Measurements from ENCODE around the gene CABLES2. TPM values are rescaled to one million over a fixed set of nuclear protein-coding genes. Genes with fewer than 3 reads are reported as not detected.

CABLES2 gene
- total and polyA plus RNA-seq, 2 of the 4 experiments (the other 2 are of a cell fraction) = 1.4 to 5.1 TPM

DNA sequence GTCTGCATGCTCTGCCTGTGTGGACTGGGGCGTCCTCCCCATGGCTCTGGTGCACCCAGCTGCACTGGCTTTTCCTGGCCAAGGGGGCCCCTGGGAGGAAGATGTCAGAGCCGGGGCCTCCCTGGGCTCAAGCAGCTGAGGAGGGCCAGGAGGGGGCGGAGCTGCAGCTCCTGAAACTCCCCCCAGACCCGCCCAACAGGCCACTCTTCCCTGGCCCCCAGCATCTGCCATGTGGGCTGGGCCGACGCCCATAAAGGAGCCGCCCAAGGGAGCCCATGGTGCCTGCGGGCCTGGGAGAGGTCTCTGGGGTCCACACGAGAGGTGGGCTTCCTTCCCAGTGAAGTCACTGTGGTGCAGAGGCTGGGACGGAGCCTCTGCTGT, 16.2 kb upstream of the CABLES2 start:
- dilution Hi-C loops (cut with HindIII; ENCODE audit: low sequenced_read_pairs, unreplicated experiment) = no loop called here
- BruUV-seq (replicated peaks) = no TSS peak
- TF ChIP-seq RAD21 (IDR thresholded peaks at IDR 0.05; ENCODE audit: low read length) (no peak), RCOR1 (IDR thresholded peaks at IDR 0.05; ENCODE audit: insufficient replicate concordance, low read length) (no peak), MAZ (IDR thresholded peaks at IDR 0.05; ENCODE audit: borderline replicate concordance, low read depth, low read length) (no peak), POLR2A (IDR thresholded peaks at IDR 0.05; ENCODE audit: low read depth, low read length) (no peak), BHLHE40 (IDR thresholded peaks at IDR 0.05; ENCODE audit: low read depth, low read length) (no peak), CHD1 (IDR thresholded peaks at IDR 0.05; ENCODE audit: low read depth, low read length) (no peak), MXI1 (IDR thresholded peaks at IDR 0.05; ENCODE audit: borderline replicate concordance, low read depth, low read length) (no peak), SMC3 (IDR thresholded peaks at IDR 0.05; ENCODE audit: low read depth, low read length) (no peak), MAFK (IDR thresholded peaks at IDR 0.05; ENCODE audit: low read depth, low read length) (no peak), RFX5 (IDR thresholded peaks at IDR 0.05; ENCODE audit: low read depth, low read length) (no peak), CEBPB (IDR thresholded peaks at IDR 0.05; ENCODE audit: low read depth, low read length) (no peak), NFE2L2 (IDR thresholded peaks at IDR 0.05; ENCODE audit: low read depth, low read length) (no peak), FOS (IDR thresholded peaks at IDR 0.05; ENCODE audit: low read depth, low read length) (no peak)
- TF ChIP-seq, protein P1, sequence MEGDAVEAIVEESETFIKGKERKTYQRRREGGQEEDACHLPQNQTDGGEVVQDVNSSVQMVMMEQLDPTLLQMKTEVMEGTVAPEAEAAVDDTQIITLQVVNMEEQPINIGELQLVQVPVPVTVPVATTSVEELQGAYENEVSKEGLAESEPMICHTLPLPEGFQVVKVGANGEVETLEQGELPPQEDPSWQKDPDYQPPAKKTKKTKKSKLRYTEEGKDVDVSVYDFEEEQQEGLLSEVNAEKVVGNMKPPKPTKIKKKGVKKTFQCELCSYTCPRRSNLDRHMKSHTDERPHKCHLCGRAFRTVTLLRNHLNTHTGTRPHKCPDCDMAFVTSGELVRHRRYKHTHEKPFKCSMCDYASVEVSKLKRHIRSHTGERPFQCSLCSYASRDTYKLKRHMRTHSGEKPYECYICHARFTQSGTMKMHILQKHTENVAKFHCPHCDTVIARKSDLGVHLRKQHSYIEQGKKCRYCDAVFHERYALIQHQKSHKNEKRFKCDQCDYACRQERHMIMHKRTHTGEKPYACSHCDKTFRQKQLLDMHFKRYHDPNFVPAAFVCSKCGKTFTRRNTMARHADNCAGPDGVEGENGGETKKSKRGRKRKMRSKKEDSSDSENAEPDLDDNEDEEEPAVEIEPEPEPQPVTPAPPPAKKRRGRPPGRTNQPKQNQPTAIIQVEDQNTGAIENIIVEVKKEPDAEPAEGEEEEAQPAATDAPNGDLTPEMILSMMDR (conservative IDR thresholded peaks at IDR 0.05; ENCODE audit: low read depth, low read length) = no peak
- TF ChIP-seq, protein P2, sequence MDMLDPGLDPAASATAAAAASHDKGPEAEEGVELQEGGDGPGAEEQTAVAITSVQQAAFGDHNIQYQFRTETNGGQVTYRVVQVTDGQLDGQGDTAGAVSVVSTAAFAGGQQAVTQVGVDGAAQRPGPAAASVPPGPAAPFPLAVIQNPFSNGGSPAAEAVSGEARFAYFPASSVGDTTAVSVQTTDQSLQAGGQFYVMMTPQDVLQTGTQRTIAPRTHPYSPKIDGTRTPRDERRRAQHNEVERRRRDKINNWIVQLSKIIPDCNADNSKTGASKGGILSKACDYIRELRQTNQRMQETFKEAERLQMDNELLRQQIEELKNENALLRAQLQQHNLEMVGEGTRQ (IDR thresholded peaks at IDR 0.05; ENCODE audit: low read depth, low read length) = no peak
- TF ChIP-seq, protein P3, sequence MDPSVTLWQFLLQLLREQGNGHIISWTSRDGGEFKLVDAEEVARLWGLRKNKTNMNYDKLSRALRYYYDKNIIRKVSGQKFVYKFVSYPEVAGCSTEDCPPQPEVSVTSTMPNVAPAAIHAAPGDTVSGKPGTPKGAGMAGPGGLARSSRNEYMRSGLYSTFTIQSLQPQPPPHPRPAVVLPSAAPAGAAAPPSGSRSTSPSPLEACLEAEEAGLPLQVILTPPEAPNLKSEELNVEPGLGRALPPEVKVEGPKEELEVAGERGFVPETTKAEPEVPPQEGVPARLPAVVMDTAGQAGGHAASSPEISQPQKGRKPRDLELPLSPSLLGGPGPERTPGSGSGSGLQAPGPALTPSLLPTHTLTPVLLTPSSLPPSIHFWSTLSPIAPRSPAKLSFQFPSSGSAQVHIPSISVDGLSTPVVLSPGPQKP (IDR thresholded peaks at IDR 0.05; ENCODE audit: borderline replicate concordance, low read depth, low read length) = no peak

More for the DNA sequence above, 16.2 kb upstream of the CABLES2 start:
- 80% methylated on average over 4 of the region's 10 CpGs; no CpG with 5 or more reads in 1 of the 2 experiments for WGBS, 2 experiments (ENCODE audit: extremely low coverage in 2 of 2, insufficient read length in 1 of 2)
- H3K4ac ChIP-seq (ENCODE audit: low read depth, low read length) = no peak overlapping the region
- H2AFZ ChIP-seq (replicated peaks; ENCODE audit: low read length, poor library complexity) = no peak overlapping the region
- H2BK120ac ChIP-seq (ENCODE audit: low read depth, low read length) = no peak overlapping the region
- H2BK20ac ChIP-seq (ENCODE audit: low read depth, low read length) = no peak overlapping the region
- no peaks in the 10 kb centered on the region for H3K79me1 ChIP-seq (ENCODE audit: low read depth in 1 of 2, low read length in 2 of 2)
- DNase-seq (no peak), ATAC-seq (ENCODE audit: low read depth) (no peak)
- no peaks in the 10 kb centered on the region; the same call in 1 of the 2 replicates for H4K20me1 ChIP-seq (ENCODE audit: insufficient read depth, low read length)
- no peaks in the 10 kb centered on the region for H3K36me3 ChIP-seq (ENCODE audit: control insufficient read depth, insufficient read depth, low read length)
- no peaks in the 10 kb centered on the region for H3K9me3 ChIP-seq (ENCODE audit: control insufficient read depth, insufficient read depth, low read length)
- no peak overlapping the region for H4K8ac ChIP-seq (ENCODE audit: low read depth in 2 of 2, low read length in 2 of 2)
- intact Hi-C loops (cut with micrococcal nuclease) = no loop called here
- H3K56ac ChIP-seq (ENCODE audit: extremely low read depth, insufficient read depth, low read length) = no peak overlapping the region
- no peak overlapping the region for H3K9ac ChIP-seq (ENCODE audit: low read depth, low read length)
- H2AK5ac ChIP-seq (ENCODE audit: low read depth, low read length) = no peak overlapping the region
- H3K27ac ChIP-seq (ENCODE audit: insufficient read depth, low read length) = no peak overlapping the region
- H3K18ac ChIP-seq (ENCODE audit: low read depth, low read length) = no peak overlapping the region
- H3K9me1 ChIP-seq (ENCODE audit: insufficient read depth, low read length) = peaks cover 6% of the 10 kb centered on the region; the same call in 1 of the 2 replicates
- H2AK9ac ChIP-seq (replicated peaks; ENCODE audit: low read depth, low read length, poor library complexity) = no peak overlapping the region
- no peak overlapping the region for H4K91ac ChIP-seq (ENCODE audit: insufficient read depth, low read depth, low read length)
- no peak overlapping the region for H4K5ac ChIP-seq (ENCODE audit: low read depth, low read length)
- H2BK15ac ChIP-seq (ENCODE audit: low read depth, low read length) = no peak overlapping the region
- H3K4me3 ChIP-seq (ENCODE audit: insufficient read depth, low read depth, low read length) = no peak overlapping the region
- no peak overlapping the region for H2BK5ac ChIP-seq (ENCODE audit: low read depth, low read length, poor library complexity, severe bottlenecking)
- CTCF ChIA-PET = no interaction called here
- H3K23ac ChIP-seq (ENCODE audit: low read depth, low read length) = no peak overlapping the region
- peaks cover 12% of the 10 kb centered on the region; the same call in 1 of the 2 replicates for H3K27me3 ChIP-seq (ENCODE audit: control insufficient read depth, insufficient read depth, low read length)
- no peaks in the 10 kb centered on the region for H3K4me1 ChIP-seq (ENCODE audit: control insufficient read depth, insufficient read depth, low read length)
- POLR2A ChIA-PET (ENCODE audit: unreplicated experiment) = no interaction called here
- in situ Hi-C loops (cut with MboI; ENCODE audit: low sequenced_read_pairs) = no loop called here
- H3K4me2 ChIP-seq (ENCODE audit: low read depth, low read length) = no peak overlapping the region
- no peak overlapping the region for H3K14ac ChIP-seq (replicated peaks; ENCODE audit: low read depth, low read length)

All from IMR-90 (cell line).